HG03571 (cell line): Measurements from ENCODE around the gene PELO.
A peak's percentile ranks its signal among the peaks of the same experiment; 100 is the strongest.

ENCODE experiments used
- ATAC-seq: cut with Tn5 transposase; IDR thresholded peaks from one replicate; pipeline ENCODE4 v1.9.1; 2021; ENCODE audit not compliant: unreplicated experiment

PELO gene

GRCh38 chr5:52771343-52772039 is 16.2 kb upstream of the PELO start:
- ATAC-seq: peak; percentile 87

DNA sequence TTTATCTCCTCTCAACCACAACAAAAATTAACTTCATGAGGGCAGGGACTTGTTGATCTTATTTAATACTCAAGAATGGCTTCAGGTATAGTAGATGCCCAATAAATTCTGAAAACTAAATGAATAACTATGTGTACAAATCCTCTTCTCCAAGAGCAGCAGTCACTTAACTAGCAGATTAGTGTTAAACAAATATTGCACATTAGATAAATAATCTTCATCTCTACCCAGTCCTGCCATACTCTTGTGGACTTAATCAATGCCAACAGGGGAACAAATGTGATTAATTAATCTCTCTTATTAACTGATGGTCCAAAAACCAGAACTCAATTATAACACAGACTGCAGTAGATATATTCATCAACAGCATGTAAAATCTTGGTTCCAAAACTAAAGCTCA is 15.0 kb upstream of the PELO start:
- no peak for ATAC-seq

DNA sequence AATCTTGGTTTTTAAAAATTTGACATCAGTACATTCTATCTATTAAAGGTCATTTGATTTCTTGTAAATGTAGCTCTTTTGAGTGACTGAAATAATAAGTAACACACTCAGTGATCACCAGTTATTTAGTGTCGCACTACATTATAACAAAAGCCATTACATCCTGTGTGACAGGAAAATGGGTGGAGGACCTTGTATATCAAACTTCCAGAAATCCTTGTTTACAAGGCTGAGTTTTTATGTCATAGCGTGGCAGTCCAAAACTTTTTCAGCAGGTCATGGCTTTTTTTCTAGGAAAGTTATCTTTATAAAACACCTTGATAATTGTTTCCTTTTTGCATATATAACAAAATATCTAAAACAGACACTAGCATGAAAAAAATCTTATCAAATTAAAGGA is 14.4 kb upstream of the PELO start:
- ATAC-seq: no peak

DNA sequence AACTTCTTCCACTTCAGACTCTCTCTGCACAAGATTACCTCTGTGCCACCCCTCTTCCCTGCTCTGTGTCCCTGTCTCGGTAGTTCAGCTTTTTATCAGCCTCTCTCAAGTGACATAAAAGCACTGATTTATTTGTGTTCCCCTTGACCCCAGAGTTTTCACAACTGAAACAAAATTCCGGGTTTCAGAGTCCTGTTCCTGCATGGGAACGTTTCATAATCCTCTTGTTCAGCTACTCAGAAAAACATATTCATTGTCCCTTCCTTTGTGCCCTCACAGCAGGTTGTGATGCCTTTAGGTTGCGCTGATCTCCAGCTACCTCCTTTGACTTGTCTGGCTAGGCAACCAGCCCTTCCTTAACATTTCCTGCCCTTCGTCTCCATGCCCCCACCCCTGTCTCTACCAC is 13.7 kb upstream of the PELO start:
- ATAC-seq: no peak

DNA sequence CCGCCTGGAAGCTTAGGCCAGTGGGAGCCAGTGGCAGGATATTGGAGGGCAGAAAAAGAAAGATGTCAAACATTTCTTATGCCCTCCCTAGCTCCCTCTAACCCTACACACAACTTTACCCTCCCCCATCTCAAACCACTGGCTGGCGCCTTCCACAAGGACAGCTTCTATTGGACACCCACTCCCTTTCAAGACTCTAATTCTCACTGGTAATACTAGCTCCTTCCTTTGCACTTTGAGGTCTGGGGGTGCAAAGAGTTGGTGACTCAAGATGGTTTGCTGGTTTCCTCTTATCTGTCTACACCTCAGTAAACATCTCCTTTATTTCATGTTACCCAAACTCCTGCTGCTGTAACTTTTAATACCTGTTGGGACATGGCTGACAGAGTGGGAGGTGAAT is 11.6 kb upstream of the PELO start:
- ATAC-seq: no peak

DNA sequence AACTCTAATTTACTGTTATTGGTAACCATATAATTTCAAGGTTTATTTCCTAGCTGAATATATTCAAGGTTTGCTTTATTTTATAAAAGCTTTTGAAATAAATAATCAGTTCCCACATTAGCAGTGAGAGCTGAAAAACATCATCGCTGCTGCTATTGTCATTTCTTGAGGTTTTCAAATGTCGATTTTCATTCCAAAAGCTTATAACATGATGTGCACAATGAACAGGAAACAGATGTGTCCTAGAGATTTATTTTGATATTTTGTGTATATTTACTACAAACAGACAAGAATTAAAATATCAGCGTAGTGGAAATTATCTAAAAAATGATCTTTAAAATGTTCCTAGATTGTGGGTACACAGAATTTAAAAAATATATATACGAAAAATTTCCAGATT is 10.5 kb upstream of the PELO start:
- no peak for ATAC-seq

DNA sequence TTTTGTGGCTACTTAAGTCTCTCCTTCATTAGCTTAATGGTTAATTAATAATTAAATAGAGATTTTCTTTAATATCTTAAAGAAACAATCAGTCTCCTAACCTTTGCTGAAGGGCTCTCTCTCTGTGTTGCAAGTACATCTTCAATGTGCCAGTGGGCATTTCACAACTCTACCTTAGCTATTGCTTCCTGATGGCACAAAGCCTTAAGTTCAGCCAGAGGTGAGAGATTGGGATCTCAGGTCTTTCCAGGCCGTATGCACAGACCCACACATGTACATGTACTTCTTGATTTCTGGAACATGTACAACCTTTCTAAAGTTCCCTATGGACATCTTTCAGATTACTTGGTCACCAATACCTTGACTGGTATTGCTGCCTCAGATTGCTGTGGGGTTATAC is 8.9 kb upstream of the PELO start:
- ATAC-seq: no peak

DNA sequence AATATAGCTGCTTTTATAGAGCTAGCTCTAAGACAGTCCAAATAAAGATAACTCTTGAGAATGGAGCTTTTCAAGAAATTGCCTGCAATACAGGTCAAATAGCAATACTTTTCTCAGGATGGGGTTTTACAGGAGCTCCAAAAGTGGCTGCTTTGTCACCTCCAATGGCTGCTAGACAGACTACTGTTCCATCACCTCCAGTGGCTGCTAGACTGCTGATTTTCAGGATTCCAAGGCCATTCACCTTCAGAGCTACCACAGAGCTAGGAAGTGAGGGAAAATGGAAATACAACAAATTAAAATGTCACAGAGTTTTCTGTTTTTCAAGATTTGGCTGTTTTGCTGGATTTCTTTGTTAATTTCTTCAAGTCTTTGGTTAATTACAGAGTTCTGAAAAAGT is 8.5 kb upstream of the PELO start:
- no peak for ATAC-seq

- ATAC-seq: no peak
Observed at GRCh38 chr5:52783226-52783959, 4.3 kb upstream of the PELO start.

DNA sequence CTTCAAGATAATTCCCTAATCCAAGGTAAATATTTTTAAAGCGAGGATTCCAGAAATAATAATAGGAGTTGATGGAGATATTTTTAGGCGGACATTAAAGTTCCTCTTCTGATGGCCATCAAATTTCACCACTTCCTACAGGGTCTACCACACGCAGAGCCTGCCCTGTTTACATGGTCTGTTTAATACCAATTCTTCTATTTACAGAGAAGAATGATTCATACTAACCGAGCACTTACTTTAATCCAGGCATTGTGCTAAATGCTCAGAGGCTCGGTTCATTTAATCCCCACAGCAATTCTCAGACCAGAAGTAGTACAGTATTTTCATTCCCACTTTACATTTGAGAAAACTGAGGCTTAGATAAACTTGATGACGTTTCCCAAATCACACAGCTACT is 3.0 kb upstream of the PELO start:
- no peak for ATAC-seq

GRCh38 chr5:52786391-52786790 is 1.3 kb upstream of the PELO start:
- ATAC-seq: no peak

- no peak for ATAC-seq
Observed at GRCh38 chr5:52786949-52787599, 642 bp upstream of the PELO start.

GRCh38 chr5:52788505-52788821 is 747 bp downstream of the PELO start:
- ATAC-seq: no peak

GRCh38 chr5:52789378-52789777 is 1.7 kb downstream of the PELO start:
- ATAC-seq: no peak

GRCh38 chr5:52789851-52790250 is 2.1 kb downstream of the PELO start:
- ATAC-seq: no peak

DNA sequence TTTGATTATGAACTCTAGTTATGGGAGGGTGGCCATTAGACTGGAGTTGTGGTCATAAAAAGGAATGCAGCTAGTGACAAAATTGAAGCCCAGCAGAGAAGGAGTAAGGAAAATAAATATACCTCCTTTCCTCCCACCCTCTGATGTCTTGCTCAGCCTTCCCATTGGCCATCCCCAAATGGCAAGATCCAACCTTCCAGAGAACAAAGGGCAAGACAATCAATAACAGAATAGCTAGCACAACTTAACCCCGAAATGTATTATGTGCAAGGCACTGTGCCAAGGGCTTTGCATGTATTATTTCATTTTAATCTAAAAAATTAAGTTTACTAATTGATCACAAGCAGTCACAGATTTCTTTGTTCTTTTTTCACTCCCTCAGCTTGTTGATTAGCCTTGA is 3.6 kb downstream of the PELO start:
- ATAC-seq: no peak

DNA sequence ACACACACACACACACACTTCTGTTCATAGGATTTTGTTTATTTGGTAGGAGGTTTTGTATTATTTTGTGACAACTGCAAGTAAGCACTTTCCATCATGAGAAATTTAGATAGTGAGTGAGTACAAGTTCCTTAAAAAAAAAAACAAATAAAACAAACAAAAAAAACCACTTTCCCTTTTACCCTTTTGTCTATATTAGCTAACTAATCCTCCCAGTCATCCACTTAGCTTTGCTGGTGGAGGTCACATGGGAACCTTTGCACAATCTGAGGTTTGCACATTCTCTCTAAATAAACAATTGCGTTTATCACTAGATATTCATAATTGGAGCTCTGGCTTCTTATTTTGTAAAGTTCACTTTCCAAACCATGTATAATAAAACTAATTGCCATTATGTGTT is 6.8 kb downstream of the PELO start:
- no peak for ATAC-seq

DNA sequence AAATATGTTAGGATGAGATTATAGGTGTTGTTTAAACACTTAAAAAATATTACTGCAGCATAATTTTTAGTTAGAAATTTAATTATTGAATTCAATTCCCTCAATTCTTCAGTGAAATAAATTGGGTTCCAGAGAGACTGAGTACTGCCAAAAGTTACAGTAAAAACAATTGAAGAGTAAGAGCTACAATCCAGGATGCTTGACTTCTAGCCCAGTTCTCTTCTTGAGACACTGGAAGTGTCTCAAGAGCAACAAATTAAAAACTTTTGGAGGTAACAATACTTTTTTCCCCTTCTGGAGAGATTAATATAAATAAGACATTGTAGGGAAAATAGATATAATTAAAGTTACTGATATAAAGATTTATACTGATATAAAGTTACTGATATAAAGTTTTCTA is 8.3 kb downstream of the PELO start:
- ATAC-seq: no peak

GRCh38 chr5:52796516-52797103 is 8.9 kb downstream of the PELO start:
- ATAC-seq: no peak

DNA sequence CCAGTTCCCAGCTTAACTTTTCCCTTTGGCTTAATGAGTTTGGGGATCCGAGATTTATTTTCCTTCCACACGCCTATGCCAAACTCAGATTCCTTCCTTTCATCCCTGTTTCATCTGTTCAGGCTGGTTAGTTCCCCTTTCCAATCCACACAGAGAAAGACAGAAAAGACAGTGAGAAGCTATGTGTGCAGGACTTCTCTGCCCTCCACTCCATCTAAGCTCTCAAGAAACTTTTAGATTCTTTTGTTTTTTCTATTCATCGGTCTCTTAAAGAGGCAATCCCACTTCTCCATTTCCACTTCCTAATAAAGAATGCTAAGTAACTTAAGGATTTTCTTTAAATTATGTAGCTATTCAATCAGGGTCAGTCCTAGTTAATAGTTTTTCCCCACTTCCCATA is 11.2 kb downstream of the PELO start:
- no peak for ATAC-seq

DNA sequence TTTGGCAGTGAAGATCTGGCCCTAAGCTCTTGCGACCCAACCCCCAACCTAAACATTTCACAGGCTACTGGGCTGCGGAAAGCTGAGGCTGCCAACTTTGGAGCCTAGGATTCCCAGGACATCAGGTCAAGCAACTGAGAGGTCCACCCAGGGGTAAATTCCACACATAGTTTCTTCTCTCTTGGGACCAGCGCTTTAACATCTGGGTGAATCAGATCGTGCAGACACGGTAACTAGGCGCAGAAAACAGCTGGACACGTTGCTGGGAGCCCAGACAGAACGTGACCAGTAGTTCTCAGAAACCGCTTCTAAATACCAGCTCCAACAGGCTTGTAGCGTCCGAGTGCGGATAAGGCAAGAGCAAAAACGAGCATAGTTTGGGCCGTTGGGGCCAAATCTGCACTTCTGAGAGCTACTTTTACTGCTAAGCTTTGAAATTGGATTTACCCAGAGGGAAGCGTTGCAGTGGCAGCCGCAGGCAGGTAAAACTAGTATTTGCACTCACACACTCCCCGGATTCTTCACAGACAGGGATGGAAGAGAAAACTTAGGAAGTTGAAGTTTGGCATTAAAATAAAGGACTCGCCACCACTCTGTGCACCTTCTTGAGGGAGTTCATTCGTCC is 11.8 kb downstream of the PELO start:
- ATAC-seq: peak; percentile 20

DNA sequence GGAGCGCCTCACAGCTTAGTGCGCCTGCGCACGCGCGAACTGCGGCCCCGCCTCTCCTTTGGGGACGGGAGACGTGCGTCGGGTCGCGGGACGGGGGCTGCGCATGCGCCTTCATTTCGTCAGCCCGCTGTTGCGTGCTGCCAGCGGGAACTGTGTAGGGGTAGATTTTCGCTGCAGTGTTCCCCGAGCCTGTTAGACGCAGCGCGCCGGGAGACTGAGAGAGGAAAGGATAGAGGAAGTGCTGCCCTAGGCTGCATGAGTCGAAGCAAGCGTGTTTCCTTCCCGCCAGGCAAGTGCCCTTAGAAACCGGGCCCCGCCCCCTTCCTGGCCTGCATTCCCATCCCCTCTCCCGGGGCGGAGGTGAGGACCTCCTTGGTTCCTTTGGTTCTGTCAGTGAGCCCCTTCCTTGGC is 12.3 kb downstream of the PELO start:
- peak; percentile 85 for ATAC-seq
